CD14-positive monocyte (primary cell): ENCODE data around the gene MAP3K10. TPM values are rescaled to one million over a fixed set of nuclear protein-coding genes. Genes with fewer than 3 reads are reported as not detected.
A peak's percentile ranks its signal among the peaks of the same experiment; 100 is the strongest.

ENCODE experiments used
- DNase-seq, 3 donors: peaks; one replicate each; pipeline ENCODE4 v3.0.0-alpha.2; 2011 to 2022
- H2AFZ ChIP-seq: 2 replicates; pipeline ENCODE4 v1.6.0; 2012; ENCODE audit warnings: mild to moderate bottlenecking, low read depth, low read length, inconsistent platforms; ENCODE audit not compliant: insufficient read depth, poor library complexity, severe bottlenecking
- H3K27ac ChIP-seq, 2 donors: 1 replicate in 1 of 2; 2 replicates in 1 of 2; pipeline ENCODE4 v1.5.1; 2012 to 2013; ENCODE audit warnings: low read length in 2 of 2, control low read depth in 1 of 2, inconsistent platforms in 1 of 2, low read depth in 1 of 2, mild to moderate bottlenecking in 1 of 2
- H3K27me3 ChIP-seq, 2 donors: one replicate each; pipeline versions ENCODE4 v1.6.0 to v1.6.1; 2011 to 2013; ENCODE audit warnings: low read length in 2 of 2; ENCODE audit not compliant: control insufficient read depth in 2 of 2, insufficient read depth in 2 of 2
- H3K36me3 ChIP-seq, 2 donors: replicated peaks in 1 of 2; 1 replicate in 1 of 2; 2 replicates in 1 of 2; pipeline versions ENCODE4 v1.5.1 to v1.6.1; 2012 to 2013; ENCODE audit warnings: low read length in 2 of 2, control low read depth in 1 of 2, inconsistent platforms in 1 of 2, mild to moderate bottlenecking in 1 of 2; ENCODE audit not compliant: insufficient read depth in 2 of 2, control insufficient read depth in 1 of 2
- H3K4me1 ChIP-seq, 2 donors: 1 replicate in 1 of 2; 2 replicates in 1 of 2; pipeline versions ENCODE4 v1.5.1 to v1.6.1; 2012 to 2013; ENCODE audit warnings: low read length in 2 of 2, control low read depth in 1 of 2, inconsistent platforms in 1 of 2, mild to moderate bottlenecking in 1 of 2, moderate library complexity in 1 of 2; ENCODE audit not compliant: insufficient read depth in 2 of 2, control insufficient read depth in 1 of 2
- H3K4me2 ChIP-seq: replicated peaks from 2 replicates; pipeline ENCODE3; 2012; ENCODE audit warnings: low read length, moderate library complexity, mild to moderate bottlenecking; ENCODE audit not compliant: poor library complexity, severe bottlenecking; ENCODE audit errors: extremely low read depth
- H3K4me3 ChIP-seq, 3 experiments: fragments of 200-600 bp in 1 of 3; sonication (generic) in 1 of 3; replicated peaks in 1 of 3; 1 replicate in 2 of 3; 2 replicates in 1 of 3; pipeline ENCODE4 v1.5.1; 2011 to 2013; ENCODE audit warnings: low read length in 3 of 3, mild to moderate bottlenecking in 3 of 3, control low read depth in 2 of 3, low read depth in 2 of 3, inconsistent platforms in 1 of 3, moderate library complexity in 1 of 3
- H3K79me2 ChIP-seq: 2 replicates; pipeline ENCODE4 v1.6.0; 2012; ENCODE audit warnings: mild to moderate bottlenecking, control low read depth, inconsistent platforms, low read length, moderate library complexity; ENCODE audit not compliant: insufficient read depth
- H3K9ac ChIP-seq: 2 replicates; pipeline ENCODE4 v1.6.0; 2017; ENCODE audit warnings: low read length, mild to moderate bottlenecking; ENCODE audit not compliant: insufficient read depth, poor library complexity, severe bottlenecking
- H3K9me3 ChIP-seq, 2 donors: replicated peaks in 1 of 2; 1 replicate in 1 of 2; 2 replicates in 1 of 2; pipeline versions ENCODE4 v1.5.1 to v1.6.1; 2012 to 2013; ENCODE audit warnings: low read length in 2 of 2, control low read depth in 1 of 2; ENCODE audit not compliant: control insufficient read depth in 1 of 2, insufficient read depth in 1 of 2
- H4K20me1 ChIP-seq: 2 replicates; pipeline ENCODE4 v1.6.0; 2012; ENCODE audit warnings: mild to moderate bottlenecking, low read length, control low read depth, moderate library complexity; ENCODE audit not compliant: insufficient read depth
- H3K27ac Mint-ChIP-seq, 7 donors: one replicate each; pipeline ENCODE4 v1.8.0; 2020; ENCODE audit warnings: mild to moderate bottlenecking in 7 of 7, mixed read lengths in 7 of 7, moderate library complexity in 6 of 7, inconsistent platforms in 2 of 7
- H3K27me3 Mint-ChIP-seq, 3 donors: one replicate each; pipeline ENCODE4 v1.8.0; 2021 to 2022; ENCODE audit warnings: low read depth in 3 of 3, mild to moderate bottlenecking in 3 of 3, mixed read lengths in 3 of 3, moderate library complexity in 3 of 3, inconsistent platforms in 1 of 3
- H3K36me3 Mint-ChIP-seq, 2 donors: one replicate each; pipeline ENCODE4 v1.8.0; 2020; ENCODE audit warnings: mixed read lengths in 2 of 2, inconsistent platforms in 1 of 2, mild to moderate bottlenecking in 1 of 2
- H3K4me1 Mint-ChIP-seq: one replicate; pipeline ENCODE4 v1.8.0; 2020; ENCODE audit warnings: mild to moderate bottlenecking, mixed read lengths
- H3K4me3 Mint-ChIP-seq, 2 donors: one replicate each; pipeline ENCODE4 v1.8.0; 2020; ENCODE audit warnings: mild to moderate bottlenecking in 2 of 2, mixed read lengths in 2 of 2, moderate library complexity in 1 of 2
- H3K9me3 Mint-ChIP-seq, 7 donors: one replicate each; pipeline ENCODE4 v1.8.0; 2020 to 2022; ENCODE audit warnings: mixed read lengths in 7 of 7, mild to moderate bottlenecking in 6 of 7, moderate library complexity in 6 of 7, inconsistent platforms in 2 of 7
- CTCF ChIP-seq: fragments of 200-600 bp; IDR thresholded peaks from one replicate; pipeline ENCODE4 v1.8.0; 2022; ENCODE audit warnings: antibody characterized with exemption, mild to moderate bottlenecking
- WGBS: methylation state at CpG from one replicate; pipeline ENCODE4 v1.1.5; 2013; ENCODE audit warnings: missing lambda C conversion rate; ENCODE audit not compliant: insufficient coverage; 5-methylcytosine and 5-hydroxymethylcytosine counted together
- intact Hi-C, 2 donors: fragments of 100-400 bp; cut with micrococcal nuclease; formaldehyde crosslinking; loops; one replicate each; pipeline versions ENCODE4 v1.15.0 to v1.15.1; 2023
- polyA plus RNA-seq, 3 donors: library from polyadenylated mRNA; depleted of rRNA in 1 of 3; unstranded in 2 of 3; stranded (reverse) in 1 of 3; fragments of 300-500 nt in 2 of 3; fragments of >200 nt in 1 of 3; fragmentation: Illumina TruSeq in 2 of 3; gene quantifications; 1 replicate in 2 of 3; 2 replicates in 1 of 3; pipeline ENCODE4 v1.2.3, GENCODE V29; 2012 to 2021

The MAP3K10 gene
- polyA plus RNA-seq, 3 donors = 0.05 to 9.1 TPM; not detected in 1

- Histone ChIP-seq H3K27me3 (no peaks in the 10 kb centered on the region), H2AFZ (no peak overlapping the region), H3K4me2 (no peak overlapping the region), H3K9ac (no peak overlapping the region), H4K20me1 (peaks cover 90% of the 10 kb centered on the region), H3K4me1 (peaks cover 14 to 21% of the 10 kb centered on the region in 2 donors), H3K4me3 (no peak overlapping the region), H3K79me2 (peaks cover 64% of the 10 kb centered on the region), H3K9me3 (no peaks in the 10 kb centered on the region), H3K27ac (peak overlapping the region in 1 of 2 donors; percentile 75), H3K36me3 (peaks cover 33 to 40% of the 10 kb centered on the region in 2 donors)
- Mint-ChIP-seq H3K36me3 (peaks cover 37 to 46% of the 10 kb centered on the region in 2 donors), H3K27ac (peak overlapping the region in 6 of 7 donors; percentile 8 to 87 (median 38)), H3K4me1 (peaks cover 26% of the 10 kb centered on the region), H3K4me3 (no peak overlapping the region), H3K9me3 (peaks cover 0 to 2% (median 0%) of the 10 kb centered on the region in 7 donors), H3K27me3 (peaks cover 0 to 2% (median 0%) of the 10 kb centered on the region in 3 donors)
- intact Hi-C loops = no loop called here
- no peak for DNase-seq
- WGBS = 100% methylated on average over 3 of the region's 3 CpGs
- TF ChIP-seq CTCF = no peak
Observed at GRCh38 chr19:40262422-40262821, 71.2 kb downstream of the MAP3K10 start.

- Mint-ChIP-seq H3K36me3 (peaks cover 34 to 55% of the 10 kb centered on the region in 2 donors), H3K4me1 (peaks cover 26% of the 10 kb centered on the region), H3K27ac (peak overlapping the region in 2 of 7 donors; percentile 10 to 55), H3K4me3 (no peak overlapping the region), H3K27me3 (peaks cover 0 to 3% (median 0%) of the 10 kb centered on the region in 3 donors), H3K9me3 (peaks cover 0 to 2% (median 0%) of the 10 kb centered on the region in 7 donors)
- H3K4me3 ChIP-seq = no peak overlapping the region
- no peak for TF ChIP-seq CTCF
- H3K4me1 ChIP-seq = peaks cover 14 to 21% of the 10 kb centered on the region in 2 donors
- no peaks in the 10 kb centered on the region for H3K9me3 ChIP-seq
- no peaks in the 10 kb centered on the region for H3K27me3 ChIP-seq
- 98% methylated on average over 24 of the region's 24 CpGs for WGBS
- peaks cover 38 to 47% of the 10 kb centered on the region in 2 donors for H3K36me3 ChIP-seq
- no peak overlapping the region for H3K4me2 ChIP-seq
- H3K9ac ChIP-seq = no peak overlapping the region
- intact Hi-C loops = no loop called here
- no peak for DNase-seq
- H2AFZ ChIP-seq = no peak overlapping the region
- peaks cover 64% of the 10 kb centered on the region for H3K79me2 ChIP-seq
- peak overlapping the region in 1 of 2 donors; percentile 75 for H3K27ac ChIP-seq
- peaks cover 90% of the 10 kb centered on the region for H4K20me1 ChIP-seq
Observed at GRCh38 chr19:40263440-40264313, 72.5 kb downstream of the MAP3K10 start.
